Rectal smooth muscle tissue (tissue), 1 donor: ENCODE data around the gene SLC8A1.
A peak's percentile ranks its signal among the peaks of the same experiment; 100 is the strongest.

Experiments
- H3K27ac ChIP-seq: one replicate; pipeline ENCODE4 v1.7.0; 2013; ENCODE audit warnings: low read depth, low read length, inconsistent platforms
- H3K27me3 ChIP-seq: one replicate; pipeline ENCODE4 v1.7.0; 2013; ENCODE audit warnings: low read length; ENCODE audit not compliant: control insufficient read depth, insufficient read depth
- H3K36me3 ChIP-seq: one replicate; pipeline ENCODE4 v1.7.0; 2013; ENCODE audit warnings: low read length; ENCODE audit not compliant: control insufficient read depth, insufficient read depth
- H3K4me1 ChIP-seq: one replicate; pipeline ENCODE4 v1.7.0; 2013; ENCODE audit warnings: low read length; ENCODE audit not compliant: control insufficient read depth, insufficient read depth
- H3K4me3 ChIP-seq: one replicate; pipeline ENCODE4 v1.7.0; 2013; ENCODE audit warnings: low read length
- H3K9ac ChIP-seq: one replicate; pipeline ENCODE4 v1.7.0; 2013; ENCODE audit warnings: low read length

SLC8A1 gene

DNA sequence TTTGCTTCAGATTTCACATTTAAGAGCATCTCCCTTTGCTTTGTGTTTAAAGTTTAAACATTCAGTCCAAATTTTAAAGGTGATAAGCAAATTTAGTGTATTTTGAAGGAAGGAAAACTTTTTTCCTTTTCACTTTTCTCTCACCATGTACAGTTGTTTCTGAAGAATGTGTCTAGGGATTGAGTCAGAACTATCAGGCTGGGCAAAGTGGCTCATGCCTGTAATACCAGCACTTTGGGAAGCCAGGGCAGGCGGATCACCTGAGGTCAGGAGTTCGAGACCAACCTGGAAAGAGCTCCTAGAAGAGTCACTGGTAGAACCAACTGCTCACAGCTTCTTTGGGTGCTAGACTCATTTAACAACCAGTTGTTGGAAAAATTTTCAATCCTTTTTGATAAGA is 345.8 kb downstream of the SLC8A1 start:
- no peaks in the 10 kb centered on the region for H3K27me3 ChIP-seq
- H3K27ac ChIP-seq = no peak overlapping the region
- no peaks in the 10 kb centered on the region for H3K36me3 ChIP-seq
- peaks cover 6% of the 10 kb centered on the region for H3K4me1 ChIP-seq
- H3K9ac ChIP-seq = no peak overlapping the region
- no peak overlapping the region for H3K4me3 ChIP-seq

- Histone ChIP-seq H3K9ac (no peak overlapping the region), H3K4me1 (peaks cover 6% of the 10 kb centered on the region), H3K27ac (no peak overlapping the region), H3K36me3 (no peaks in the 10 kb centered on the region), H3K27me3 (no peaks in the 10 kb centered on the region), H3K4me3 (no peak overlapping the region)
Measured at GRCh38 chr2:40105593-40105992, 346.3 kb downstream of the SLC8A1 start.

- no peaks in the 10 kb centered on the region for H3K36me3 ChIP-seq
- H3K27me3 ChIP-seq = no peaks in the 10 kb centered on the region
- no peak overlapping the region for H3K9ac ChIP-seq
- peaks cover 6% of the 10 kb centered on the region for H3K4me1 ChIP-seq
- no peak overlapping the region for H3K4me3 ChIP-seq
- peak overlapping the region; percentile 27 for H3K27ac ChIP-seq
Measured at GRCh38 chr2:40103590-40103989, 348.3 kb downstream of the SLC8A1 start.

GRCh38 chr2:40103163-40103562 is 348.7 kb downstream of the SLC8A1 start:
- Histone ChIP-seq H3K9ac (no peak overlapping the region), H3K4me3 (no peak overlapping the region), H3K36me3 (no peaks in the 10 kb centered on the region), H3K27ac (peak overlapping the region; percentile 30), H3K27me3 (no peaks in the 10 kb centered on the region), H3K4me1 (peaks cover 6% of the 10 kb centered on the region)

GRCh38 chr2:40102447-40102846 is 349.4 kb downstream of the SLC8A1 start:
- H3K27ac ChIP-seq = no peak overlapping the region
- H3K4me1 ChIP-seq = peaks cover 6% of the 10 kb centered on the region
- H3K4me3 ChIP-seq = no peak overlapping the region
- no peaks in the 10 kb centered on the region for H3K36me3 ChIP-seq
- no peak overlapping the region for H3K9ac ChIP-seq
- H3K27me3 ChIP-seq = no peaks in the 10 kb centered on the region

DNA sequence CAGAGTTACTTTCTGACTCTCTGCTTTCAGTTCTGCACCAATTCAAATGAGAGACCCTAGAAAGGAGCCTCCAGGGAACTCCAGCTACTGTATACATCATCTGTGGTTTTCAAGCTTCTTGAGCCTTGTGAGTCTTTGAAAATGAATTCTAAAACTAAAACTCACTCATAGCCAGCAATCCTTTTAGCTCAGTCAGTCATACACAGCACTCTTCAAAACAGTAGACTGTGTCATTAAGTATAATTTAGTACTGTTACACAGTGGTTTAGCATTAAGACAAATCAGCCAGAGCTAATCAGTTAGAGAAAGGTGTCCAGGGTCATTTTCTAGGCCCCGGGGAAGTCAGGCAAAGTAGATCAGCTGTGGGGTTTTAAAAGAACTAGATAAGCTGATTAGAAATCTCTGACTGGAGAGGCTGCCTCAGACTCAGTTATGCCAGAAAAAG is 350.7 kb downstream of the SLC8A1 start:
- Histone ChIP-seq H3K36me3 (no peaks in the 10 kb centered on the region), H3K4me3 (no peak overlapping the region), H3K27me3 (no peaks in the 10 kb centered on the region), H3K4me1 (peaks cover 6% of the 10 kb centered on the region), H3K27ac (no peak overlapping the region), H3K9ac (no peak overlapping the region)

DNA sequence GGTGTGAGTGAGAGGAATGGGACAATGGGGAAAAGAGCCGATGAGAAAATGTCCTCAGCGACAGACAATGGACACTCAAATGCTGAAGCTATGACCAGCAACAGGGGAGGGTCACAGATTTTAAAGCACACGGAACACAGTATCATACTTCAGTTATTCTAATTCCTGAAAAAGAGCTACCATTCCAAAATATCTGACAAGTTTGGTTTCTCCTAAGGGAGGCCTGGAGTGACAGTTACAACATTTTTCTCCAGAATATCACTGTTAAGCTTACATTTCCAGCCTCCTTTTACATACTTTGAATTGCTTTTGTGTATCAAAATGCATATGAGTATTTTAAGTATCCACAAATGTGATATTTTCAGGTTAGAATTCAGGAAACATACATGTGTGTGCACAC is 351.2 kb downstream of the SLC8A1 start:
- no peak overlapping the region for H3K27ac ChIP-seq
- H3K36me3 ChIP-seq = no peaks in the 10 kb centered on the region
- H3K9ac ChIP-seq = no peak overlapping the region
- no peaks in the 10 kb centered on the region for H3K27me3 ChIP-seq
- no peak overlapping the region for H3K4me3 ChIP-seq
- H3K4me1 ChIP-seq = peaks cover 6% of the 10 kb centered on the region

GRCh38 chr2:40098786-40099470 is 353.0 kb downstream of the SLC8A1 start:
- Histone ChIP-seq H3K27me3 (no peaks in the 10 kb centered on the region), H3K36me3 (no peaks in the 10 kb centered on the region), H3K4me3 (no peak overlapping the region), H3K9ac (no peak overlapping the region), H3K27ac (no peak overlapping the region), H3K4me1 (peaks cover 14% of the 10 kb centered on the region)

GRCh38 chr2:40097691-40098385 is 354.1 kb downstream of the SLC8A1 start:
- Histone ChIP-seq H3K27ac (no peak overlapping the region), H3K27me3 (no peaks in the 10 kb centered on the region), H3K36me3 (no peaks in the 10 kb centered on the region), H3K9ac (no peak overlapping the region), H3K4me1 (peaks cover 14% of the 10 kb centered on the region), H3K4me3 (no peak overlapping the region)

- Histone ChIP-seq H3K4me1 (peaks cover 14% of the 10 kb centered on the region), H3K9ac (no peak overlapping the region), H3K4me3 (no peak overlapping the region), H3K27me3 (no peaks in the 10 kb centered on the region), H3K27ac (no peak overlapping the region), H3K36me3 (no peaks in the 10 kb centered on the region)
Measured at GRCh38 chr2:40096360-40096759, 355.5 kb downstream of the SLC8A1 start.

DNA sequence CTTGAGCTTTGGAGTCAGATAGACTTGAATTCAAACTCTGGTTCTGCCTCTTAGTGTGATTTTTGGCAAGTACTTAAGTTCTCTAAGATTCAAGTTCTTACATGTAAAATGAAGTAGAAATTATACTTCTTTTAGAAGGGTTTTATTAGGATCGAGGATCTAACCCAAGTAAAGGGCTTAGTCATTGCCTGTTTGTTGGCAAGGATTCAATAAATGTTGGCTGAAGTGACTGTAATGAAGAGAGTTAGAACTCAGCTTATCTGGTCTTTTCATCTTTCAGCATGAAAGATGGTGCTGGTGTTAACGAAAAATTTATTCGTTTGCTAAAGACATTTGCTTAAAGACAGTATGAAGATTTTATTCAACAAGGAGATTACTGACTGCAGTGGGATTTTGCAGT is 356.9 kb downstream of the SLC8A1 start:
- Histone ChIP-seq H3K36me3 (no peaks in the 10 kb centered on the region), H3K9ac (no peak overlapping the region), H3K4me3 (no peak overlapping the region), H3K27ac (no peak overlapping the region), H3K4me1 (peaks cover 14% of the 10 kb centered on the region), H3K27me3 (no peaks in the 10 kb centered on the region)

GRCh38 chr2:40094451-40094850 is 357.4 kb downstream of the SLC8A1 start:
- Histone ChIP-seq H3K9ac (no peak overlapping the region), H3K4me1 (peaks cover 14% of the 10 kb centered on the region), H3K27ac (no peak overlapping the region), H3K4me3 (no peak overlapping the region), H3K36me3 (no peaks in the 10 kb centered on the region), H3K27me3 (no peaks in the 10 kb centered on the region)
